Measurements from ENCODE around the gene MYO9B.

MYO9B gene

GRCh38 chr19:17058236-17058635 is 17.3 kb upstream of the MYO9B start:
- H3K4me3 ChIP-seq (ENCODE audit: control insufficient read depth, low read depth, low read length): no peak overlapping the region
- TF ChIP-seq CTCF (IDR thresholded peaks at IDR 0.05; ENCODE audit: control insufficient read depth, insufficient read depth, low read depth, low read length, missing control alignments): no peak
- no peak for DNase-seq (ENCODE audit: low read depth)

- no peak for DNase-seq (ENCODE audit: low read depth)
- TF ChIP-seq CTCF (IDR thresholded peaks at IDR 0.05; ENCODE audit: control insufficient read depth, insufficient read depth, low read depth, low read length, missing control alignments): no peak
- no peak overlapping the region for H3K4me3 ChIP-seq (ENCODE audit: control insufficient read depth, low read depth, low read length)
These were observed 14.8 kb upstream of the MYO9B start for GRCh38 chr19:17060802-17061201.

- no peak overlapping the region for H3K4me3 ChIP-seq (ENCODE audit: control insufficient read depth, low read depth, low read length)
- no peak for TF ChIP-seq CTCF (IDR thresholded peaks at IDR 0.05; ENCODE audit: control insufficient read depth, insufficient read depth, low read depth, low read length, missing control alignments)
- DNase-seq (ENCODE audit: low read depth): no peak
These were observed 14.4 kb upstream of the MYO9B start for GRCh38 chr19:17061205-17061604.

GRCh38 chr19:17061691-17062090 is 13.9 kb upstream of the MYO9B start:
- DNase-seq (ENCODE audit: low read depth): no peak

GRCh38 chr19:17063428-17063827 is 12.1 kb upstream of the MYO9B start:
- no peak for DNase-seq (ENCODE audit: low read depth)
- TF ChIP-seq CTCF (IDR thresholded peaks at IDR 0.05; ENCODE audit: control insufficient read depth, insufficient read depth, low read depth, low read length, missing control alignments): no peak
- no peak overlapping the region for H3K4me3 ChIP-seq (ENCODE audit: control insufficient read depth, low read depth, low read length)

More at GRCh38 chr19:17061691-17062090, 13.9 kb upstream of the MYO9B start:
- no peak overlapping the region for H3K4me3 ChIP-seq (ENCODE audit: control insufficient read depth, low read depth, low read length)
- TF ChIP-seq CTCF (IDR thresholded peaks at IDR 0.05; ENCODE audit: control insufficient read depth, insufficient read depth, low read depth, low read length, missing control alignments): no peak

- DNase-seq (ENCODE audit: low read depth): no peak
- H3K4me3 ChIP-seq (ENCODE audit: control insufficient read depth, low read depth, low read length): no peak overlapping the region
- no peak for TF ChIP-seq CTCF (IDR thresholded peaks at IDR 0.05; ENCODE audit: control insufficient read depth, insufficient read depth, low read depth, low read length, missing control alignments)
These were observed 6.4 kb upstream of the MYO9B start for GRCh38 chr19:17069193-17069592.

- no peak for TF ChIP-seq CTCF (IDR thresholded peaks at IDR 0.05; ENCODE audit: control insufficient read depth, insufficient read depth, low read depth, low read length, missing control alignments)
- H3K4me3 ChIP-seq (ENCODE audit: control insufficient read depth, low read depth, low read length): no peak overlapping the region
- no peak for DNase-seq (ENCODE audit: low read depth)
These were observed 5.2 kb upstream of the MYO9B start for GRCh38 chr19:17070421-17070820.
